Measurements from ENCODE around the gene ARHGEF39.

GRCh38 chr9:35708146-35708545 lies 43.2 kb upstream of the ARHGEF39 start:
- TF ChIP-seq, protein P1, sequence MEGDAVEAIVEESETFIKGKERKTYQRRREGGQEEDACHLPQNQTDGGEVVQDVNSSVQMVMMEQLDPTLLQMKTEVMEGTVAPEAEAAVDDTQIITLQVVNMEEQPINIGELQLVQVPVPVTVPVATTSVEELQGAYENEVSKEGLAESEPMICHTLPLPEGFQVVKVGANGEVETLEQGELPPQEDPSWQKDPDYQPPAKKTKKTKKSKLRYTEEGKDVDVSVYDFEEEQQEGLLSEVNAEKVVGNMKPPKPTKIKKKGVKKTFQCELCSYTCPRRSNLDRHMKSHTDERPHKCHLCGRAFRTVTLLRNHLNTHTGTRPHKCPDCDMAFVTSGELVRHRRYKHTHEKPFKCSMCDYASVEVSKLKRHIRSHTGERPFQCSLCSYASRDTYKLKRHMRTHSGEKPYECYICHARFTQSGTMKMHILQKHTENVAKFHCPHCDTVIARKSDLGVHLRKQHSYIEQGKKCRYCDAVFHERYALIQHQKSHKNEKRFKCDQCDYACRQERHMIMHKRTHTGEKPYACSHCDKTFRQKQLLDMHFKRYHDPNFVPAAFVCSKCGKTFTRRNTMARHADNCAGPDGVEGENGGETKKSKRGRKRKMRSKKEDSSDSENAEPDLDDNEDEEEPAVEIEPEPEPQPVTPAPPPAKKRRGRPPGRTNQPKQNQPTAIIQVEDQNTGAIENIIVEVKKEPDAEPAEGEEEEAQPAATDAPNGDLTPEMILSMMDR (IDR thresholded peaks at IDR 0.05; ENCODE audit: poor library complexity), result no peak
- TF ChIP-seq EZH2 (IDR thresholded peaks at IDR 0.05; ENCODE audit: borderline replicate concordance), result no peak

All from hepatocyte (in vitro differentiated cells).